WERI-Rb-1 (cell line): ENCODE results near the gene ATP13A2.

Experiments used
- DNase-seq: peaks from one replicate; pipeline ENCODE4 v3.0.0-alpha.2; 2020
- H3K27ac ChIP-seq: fragments of 250-450 bp; sonication (Bioruptor Pico); 2 replicates; pipeline ENCODE4 v1.5.1; 2020; ENCODE audit warnings: mild to moderate bottlenecking, moderate library complexity
- H3K27me3 ChIP-seq: fragments of 250-450 bp; sonication (Bioruptor Pico); 2 replicates; pipeline ENCODE4 v1.5.1; 2021; ENCODE audit warnings: mild to moderate bottlenecking, low read depth, moderate library complexity; ENCODE audit not compliant: insufficient read depth, severe bottlenecking
- H3K36me3 ChIP-seq: fragments of 250-450 bp; sonication (Bioruptor Pico); 2 replicates; pipeline ENCODE4 v1.5.1; 2020; ENCODE audit warnings: mild to moderate bottlenecking, moderate library complexity
- H3K4me3 ChIP-seq: 2 replicates; pipeline ENCODE4 v1.5.1; 2011; ENCODE audit warnings: low read depth, mild to moderate bottlenecking, control low read depth, low read length
- H3K9me3 ChIP-seq: fragments of 250-450 bp; sonication (Bioruptor Pico); 2 replicates; pipeline ENCODE4 v1.5.1; 2021; ENCODE audit warnings: mild to moderate bottlenecking, moderate library complexity; ENCODE audit not compliant: severe bottlenecking
- TF ChIP-seq, protein P1 (sequence below): IDR thresholded peaks from 2 replicates; pipeline ENCODE4 v1.5.1; 2011; ENCODE audit warnings: low read depth, mild to moderate bottlenecking, control low read depth, inconsistent platforms, low read length

Gene ATP13A2

DNA sequence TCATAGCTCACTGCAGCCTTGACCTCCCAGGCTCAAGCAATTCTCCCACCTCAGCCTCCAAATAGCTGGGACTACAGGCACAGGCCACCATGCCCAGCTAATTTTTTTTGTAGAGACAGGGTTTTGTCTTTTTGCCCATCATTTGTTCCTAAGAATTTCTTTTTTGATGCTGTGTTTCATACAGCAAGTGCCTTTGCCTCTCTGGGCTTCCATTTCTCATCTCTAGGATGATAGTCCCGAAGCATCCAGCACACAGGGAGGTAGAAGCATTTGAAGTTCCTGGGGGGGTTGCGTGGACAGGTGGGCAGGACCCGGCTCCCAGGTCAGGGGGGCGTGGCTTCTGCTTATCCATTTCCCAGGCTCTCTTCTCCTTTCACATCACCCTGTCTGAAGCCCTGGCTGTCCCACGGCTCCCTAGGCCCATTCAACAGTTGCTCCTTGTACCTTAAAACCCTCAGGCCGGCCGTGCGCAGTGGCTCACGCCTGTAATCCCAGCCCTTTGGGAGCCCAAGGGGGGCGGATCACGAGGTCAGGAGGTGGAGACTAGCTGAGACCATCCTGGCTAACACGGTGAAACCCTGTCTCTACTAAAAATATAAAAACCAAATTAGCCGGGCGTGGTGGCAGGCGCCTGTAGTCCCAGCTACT lies 3.4 kb downstream of the ATP13A2 start:
- TF ChIP-seq, protein P1, sequence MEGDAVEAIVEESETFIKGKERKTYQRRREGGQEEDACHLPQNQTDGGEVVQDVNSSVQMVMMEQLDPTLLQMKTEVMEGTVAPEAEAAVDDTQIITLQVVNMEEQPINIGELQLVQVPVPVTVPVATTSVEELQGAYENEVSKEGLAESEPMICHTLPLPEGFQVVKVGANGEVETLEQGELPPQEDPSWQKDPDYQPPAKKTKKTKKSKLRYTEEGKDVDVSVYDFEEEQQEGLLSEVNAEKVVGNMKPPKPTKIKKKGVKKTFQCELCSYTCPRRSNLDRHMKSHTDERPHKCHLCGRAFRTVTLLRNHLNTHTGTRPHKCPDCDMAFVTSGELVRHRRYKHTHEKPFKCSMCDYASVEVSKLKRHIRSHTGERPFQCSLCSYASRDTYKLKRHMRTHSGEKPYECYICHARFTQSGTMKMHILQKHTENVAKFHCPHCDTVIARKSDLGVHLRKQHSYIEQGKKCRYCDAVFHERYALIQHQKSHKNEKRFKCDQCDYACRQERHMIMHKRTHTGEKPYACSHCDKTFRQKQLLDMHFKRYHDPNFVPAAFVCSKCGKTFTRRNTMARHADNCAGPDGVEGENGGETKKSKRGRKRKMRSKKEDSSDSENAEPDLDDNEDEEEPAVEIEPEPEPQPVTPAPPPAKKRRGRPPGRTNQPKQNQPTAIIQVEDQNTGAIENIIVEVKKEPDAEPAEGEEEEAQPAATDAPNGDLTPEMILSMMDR: no peak
- no peaks in the 10 kb centered on the region for H3K27me3 ChIP-seq
- H3K36me3 ChIP-seq: peaks cover 11% of the 10 kb centered on the region
- DNase-seq: no peak
- H3K4me3 ChIP-seq: no peak overlapping the region
- no peak overlapping the region for H3K27ac ChIP-seq
- no peaks in the 10 kb centered on the region for H3K9me3 ChIP-seq

DNA sequence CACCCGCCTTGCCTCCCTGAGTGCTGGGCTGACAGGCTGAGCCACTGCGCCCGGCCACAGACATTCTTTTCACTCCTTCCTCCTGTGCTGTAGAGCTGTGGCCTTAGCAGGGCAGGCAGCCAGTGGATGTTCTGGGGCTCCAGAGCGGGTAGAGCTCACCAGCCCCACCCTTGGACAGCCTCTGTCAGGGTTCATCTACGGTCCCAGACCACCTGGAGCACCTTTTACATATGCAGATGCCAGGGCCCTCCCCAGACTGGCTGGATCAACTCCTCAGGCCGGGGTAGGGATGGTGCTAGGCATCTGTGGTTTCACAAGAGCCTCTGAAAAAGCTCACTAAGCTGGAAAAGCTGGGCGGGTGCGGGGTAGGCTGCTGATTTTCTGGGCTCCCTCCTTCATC lies 4.6 kb downstream of the ATP13A2 start:
- no peaks in the 10 kb centered on the region for H3K27me3 ChIP-seq
- H3K27ac ChIP-seq: no peak overlapping the region
- TF ChIP-seq, protein P1: no peak
- H3K9me3 ChIP-seq: no peaks in the 10 kb centered on the region
- H3K36me3 ChIP-seq: peaks cover 18% of the 10 kb centered on the region
- no peak for DNase-seq
- no peak overlapping the region for H3K4me3 ChIP-seq

DNA sequence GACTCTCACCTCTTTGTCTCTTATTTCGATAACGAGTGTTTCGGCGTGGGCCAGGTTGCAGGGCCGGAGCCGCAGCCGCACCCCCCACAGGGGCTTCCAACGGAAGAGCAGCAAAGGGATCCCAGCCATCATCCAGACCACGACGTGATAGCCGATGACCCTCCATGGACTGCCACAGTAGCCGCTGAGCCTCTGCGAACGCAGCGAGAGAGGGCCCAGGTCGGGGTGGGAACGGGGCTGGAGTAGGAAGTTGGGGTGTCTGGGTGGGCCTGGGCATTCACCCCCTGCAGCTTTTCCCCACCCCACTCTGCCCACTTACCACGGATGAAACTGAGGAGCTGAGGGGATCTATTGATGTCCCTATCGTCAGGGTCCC lies 6.4 kb downstream of the ATP13A2 start:
- no peaks in the 10 kb centered on the region for H3K9me3 ChIP-seq
- no peak overlapping the region for H3K4me3 ChIP-seq
- TF ChIP-seq, protein P1: no peak
- no peak overlapping the region for H3K27ac ChIP-seq
- H3K36me3 ChIP-seq: peaks cover 23% of the 10 kb centered on the region
- DNase-seq: no peak
- H3K27me3 ChIP-seq: no peaks in the 10 kb centered on the region

DNA sequence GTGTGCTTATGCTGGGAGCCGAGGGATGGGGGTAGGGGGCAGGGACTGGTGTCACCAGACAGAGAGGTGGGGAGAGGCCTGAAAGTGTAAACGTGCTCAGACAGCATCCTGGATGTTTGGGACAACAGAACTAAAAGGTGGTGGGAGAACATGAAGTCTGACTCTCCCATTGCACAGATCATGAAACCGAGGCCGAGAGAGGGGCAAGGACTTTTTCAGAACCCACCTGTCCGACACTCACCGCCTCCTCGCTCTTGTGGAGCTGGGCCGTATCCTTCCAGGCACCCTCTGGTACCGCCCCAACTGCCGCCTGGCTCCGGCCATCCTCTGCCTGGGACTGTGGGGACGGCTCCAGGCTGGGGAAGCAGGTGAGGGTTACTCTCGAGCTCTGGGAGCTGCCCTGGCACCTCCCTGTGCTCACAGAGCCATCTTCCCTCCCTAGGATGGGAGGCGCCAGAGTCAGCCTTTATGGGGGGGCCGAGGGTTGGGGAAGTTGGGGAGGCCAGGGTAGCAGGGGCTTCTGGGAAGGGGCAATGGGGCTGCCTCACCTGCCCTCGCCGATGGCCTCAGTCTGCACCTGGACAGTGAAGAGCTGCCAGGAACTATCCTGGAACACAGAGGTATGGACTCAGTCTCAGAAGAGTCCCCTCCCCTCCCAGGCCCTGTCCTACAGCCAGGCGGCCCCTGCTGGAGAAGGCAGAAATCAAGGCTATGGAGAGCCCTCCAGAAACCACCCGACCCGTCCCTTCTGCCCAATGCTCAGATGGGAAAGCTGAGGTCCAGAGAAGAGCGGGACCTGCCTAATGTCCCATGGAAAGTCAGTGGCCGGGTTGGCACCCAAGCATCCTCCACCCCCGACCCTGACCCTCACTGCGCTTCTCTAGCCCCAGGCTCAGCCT lies 7.0 kb downstream of the ATP13A2 start:
- Histone ChIP-seq H3K27me3 (no peaks in the 10 kb centered on the region), H3K9me3 (no peaks in the 10 kb centered on the region), H3K27ac (no peak overlapping the region), H3K36me3 (peaks cover 24% of the 10 kb centered on the region), H3K4me3 (no peak overlapping the region)
- TF ChIP-seq, protein P1: no peak
- DNase-seq: no peak

DNA sequence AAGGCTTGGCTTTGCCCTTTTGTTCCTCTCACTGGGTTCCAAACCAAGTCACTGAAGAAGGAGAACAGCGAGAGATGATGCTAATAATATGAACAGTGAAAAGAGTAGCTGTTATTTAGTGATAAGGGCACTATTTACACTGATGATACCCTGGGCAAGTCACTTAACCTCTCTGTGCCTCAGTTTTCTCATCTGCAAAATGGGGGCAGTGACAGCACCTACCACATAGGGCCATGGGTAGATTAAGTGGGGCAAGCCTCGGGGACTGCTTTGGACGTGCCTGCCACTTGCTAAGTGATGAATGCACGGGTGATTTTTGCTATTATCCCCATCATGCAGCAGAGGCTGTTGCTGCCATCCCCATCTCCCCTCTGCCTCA lies 9.2 kb downstream of the ATP13A2 start:
- Histone ChIP-seq H3K4me3 (no peak overlapping the region), H3K27me3 (no peaks in the 10 kb centered on the region), H3K36me3 (peaks cover 38% of the 10 kb centered on the region), H3K9me3 (no peaks in the 10 kb centered on the region), H3K27ac (no peak overlapping the region)
- TF ChIP-seq, protein P1: no peak
- no peak for DNase-seq
